GM10847 (cell line): ENCODE results near the gene KIF3A.

Source experiments
- POLR2A ChIP-seq: IDR thresholded peaks from 2 replicates; pipeline ENCODE4 v1.6.1; 2011; ENCODE audit not compliant: insufficient read length; ENCODE audit errors: extremely low read depth

KIF3A gene

GRCh38 chr5:132736853-132737833, at the start of gene KIF3A:
TSS of gene KIF3A (minus strand) at chr5:132737546. CDS start at chr5:132737419, 127 bp downstream.
- TF ChIP-seq POLR2A, result peak; percentile 71

GRCh38 chr5:132787076-132787475, 49.7 kb upstream of the KIF3A start:
- no peak for TF ChIP-seq POLR2A

- TF ChIP-seq POLR2A, result no peak
These were observed 48.5 kb upstream of the KIF3A start for GRCh38 chr5:132785864-132786263.

DNA sequence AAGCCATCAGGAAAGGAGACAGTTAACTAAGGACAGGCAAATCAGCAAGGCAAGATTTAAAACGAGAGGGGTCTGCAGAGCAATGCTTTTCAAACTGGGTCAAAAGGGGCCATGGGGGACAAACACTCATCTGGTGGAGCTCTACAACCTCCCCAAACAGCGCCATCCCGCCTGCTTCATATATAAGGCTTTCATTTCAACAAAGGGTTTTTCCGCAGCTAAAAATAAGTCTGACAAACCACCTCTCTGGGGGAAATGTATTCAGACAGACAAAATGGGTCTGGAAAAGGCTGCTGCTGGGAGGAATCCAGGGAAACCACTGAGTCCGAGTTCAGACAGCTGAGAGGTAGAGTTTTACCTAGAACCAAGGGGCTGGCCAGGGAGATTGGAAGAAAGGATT, 48.0 kb upstream of the KIF3A start:
- TF ChIP-seq POLR2A, result no peak

DNA sequence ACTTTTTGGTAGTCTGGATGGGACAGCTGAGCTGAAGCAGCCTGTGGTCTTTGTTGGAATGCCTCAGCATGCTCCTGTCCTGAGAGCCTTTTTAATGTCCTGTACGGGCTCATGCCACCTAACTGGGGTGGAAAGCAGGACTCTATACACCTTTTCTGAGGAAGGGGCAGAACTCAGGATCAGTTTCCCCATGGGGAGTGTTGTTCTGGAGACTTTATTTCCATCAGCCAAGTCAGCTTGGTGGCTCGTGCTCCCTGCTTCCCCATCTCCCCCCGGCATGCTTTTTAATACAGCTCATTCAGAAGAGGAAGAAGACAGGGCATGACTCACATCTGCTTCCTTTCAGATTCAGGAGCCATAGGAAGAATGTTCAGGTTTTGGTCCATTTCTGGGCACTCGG, 44.8 kb upstream of the KIF3A start:
- TF ChIP-seq POLR2A, result no peak

DNA sequence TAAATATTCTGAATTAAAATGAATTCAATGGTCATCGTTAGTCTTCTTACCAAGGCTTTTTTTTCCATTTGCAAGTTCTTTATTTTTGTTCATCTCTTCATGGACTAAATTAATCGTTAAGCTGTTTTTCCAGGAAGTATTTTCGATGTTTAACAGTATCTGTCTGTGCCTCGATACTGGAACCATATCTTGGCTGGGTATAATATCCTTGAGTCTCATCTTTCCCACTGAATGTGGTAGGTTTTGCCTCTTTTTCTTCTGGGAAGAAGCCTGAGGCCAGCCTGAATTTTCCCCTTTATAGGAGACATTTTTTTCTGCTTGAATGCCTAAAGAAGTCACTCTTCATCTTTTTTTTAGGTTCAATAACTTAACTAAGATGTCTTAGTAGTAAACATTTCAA, 43.7 kb upstream of the KIF3A start:
- TF ChIP-seq POLR2A, result no peak

- TF ChIP-seq POLR2A, result no peak
These were observed 43.2 kb upstream of the KIF3A start for GRCh38 chr5:132780577-132780976.

DNA sequence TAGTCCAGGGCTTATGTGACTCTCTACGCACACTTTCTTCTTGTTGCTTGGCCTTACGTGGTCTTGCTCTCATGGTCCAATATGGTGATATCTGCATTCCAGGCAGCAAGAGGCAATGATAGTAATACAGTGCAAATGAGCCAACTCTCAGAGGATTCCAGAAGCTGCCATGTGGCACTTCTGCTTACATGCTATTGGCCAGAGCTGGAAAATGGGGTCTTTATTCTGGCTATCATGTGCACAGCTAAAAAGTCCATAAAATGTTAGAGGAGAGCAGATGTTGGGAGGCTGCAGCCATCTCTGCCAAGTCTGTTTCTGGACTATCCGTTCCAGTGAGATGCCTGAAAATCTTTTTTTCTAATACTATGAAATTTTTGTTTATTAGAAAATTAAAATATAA, 42.6 kb upstream of the KIF3A start:
- no peak for TF ChIP-seq POLR2A

- no peak for TF ChIP-seq POLR2A
These were observed 41.5 kb upstream of the KIF3A start for GRCh38 chr5:132778856-132779255.

- TF ChIP-seq POLR2A, result no peak
These were observed 40.8 kb upstream of the KIF3A start for GRCh38 chr5:132778129-132778528.

GRCh38 chr5:132777209-132778069, 40.1 kb upstream of the KIF3A start, which contains the start of gene SEPTIN8:
TSS of gene SEPTIN8 (minus strand) at chr5:132777239. CDS start at chr5:132777137, 102 bp downstream.
- no peak for TF ChIP-seq POLR2A

- TF ChIP-seq POLR2A, result no peak
These were observed 39.5 kb upstream of the KIF3A start for GRCh38 chr5:132776938-132777208.

DNA sequence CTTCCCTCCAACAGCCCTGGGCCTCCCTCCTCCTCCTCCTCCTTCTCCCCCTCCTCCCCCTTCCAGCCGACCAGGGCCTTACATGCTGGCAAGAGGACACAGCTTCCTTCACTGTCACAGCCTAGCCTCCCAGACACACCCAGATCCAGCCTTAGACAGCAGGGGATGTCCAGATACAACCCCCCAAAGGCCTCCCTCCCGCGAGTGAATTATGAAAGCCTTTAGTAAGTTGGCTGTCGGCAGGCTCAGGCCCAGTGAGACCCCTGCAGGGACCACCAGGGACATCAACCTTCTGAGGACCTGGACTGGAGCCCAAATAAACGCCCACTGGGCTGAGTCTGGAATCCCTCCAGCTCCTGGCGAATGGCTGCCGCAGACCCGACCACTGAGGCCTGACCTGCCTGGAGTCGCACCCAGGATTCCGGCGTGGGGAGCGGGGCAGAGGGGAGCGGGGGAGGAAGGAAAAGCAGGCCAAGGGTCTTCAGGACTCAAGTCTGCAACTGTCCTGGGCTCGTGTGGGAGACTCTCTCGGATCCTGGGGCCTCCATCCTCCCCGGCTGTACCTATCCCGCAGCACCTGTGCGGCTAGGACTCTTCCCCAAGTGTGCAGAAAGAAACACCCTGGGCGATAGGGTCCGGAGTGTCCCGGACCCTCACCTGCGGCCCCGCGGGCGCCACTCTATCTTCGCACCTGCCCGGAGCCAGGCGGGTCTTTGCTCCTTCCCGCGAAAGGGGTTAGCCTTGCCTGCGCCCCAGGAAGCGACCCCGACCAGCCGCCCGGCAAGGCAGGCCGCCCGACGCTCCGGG, 39.0 kb upstream of the KIF3A start:
- no peak for TF ChIP-seq POLR2A

DNA sequence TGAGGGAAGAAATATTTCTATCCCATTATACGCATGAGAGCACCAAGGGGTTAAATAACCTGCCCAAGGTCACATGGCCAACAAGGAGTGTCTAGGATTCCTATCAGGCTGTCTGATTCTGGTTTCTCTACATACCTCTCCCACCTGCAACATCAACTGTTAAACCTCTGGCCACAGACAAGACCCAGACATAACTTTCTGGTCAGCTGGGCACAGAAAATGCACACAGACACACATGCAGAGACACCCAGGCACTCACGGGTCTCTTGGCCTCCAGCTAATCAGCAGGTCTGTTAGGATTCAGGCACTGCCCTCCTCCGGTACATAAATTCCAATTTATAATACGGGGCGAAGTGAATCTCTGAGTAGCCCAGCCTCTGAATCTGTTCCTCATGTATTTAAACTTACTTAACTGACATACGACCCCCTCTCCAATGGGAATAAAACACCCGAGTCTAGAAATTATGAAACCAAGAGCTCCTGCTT, 38.2 kb upstream of the KIF3A start:
- no peak for TF ChIP-seq POLR2A

DNA sequence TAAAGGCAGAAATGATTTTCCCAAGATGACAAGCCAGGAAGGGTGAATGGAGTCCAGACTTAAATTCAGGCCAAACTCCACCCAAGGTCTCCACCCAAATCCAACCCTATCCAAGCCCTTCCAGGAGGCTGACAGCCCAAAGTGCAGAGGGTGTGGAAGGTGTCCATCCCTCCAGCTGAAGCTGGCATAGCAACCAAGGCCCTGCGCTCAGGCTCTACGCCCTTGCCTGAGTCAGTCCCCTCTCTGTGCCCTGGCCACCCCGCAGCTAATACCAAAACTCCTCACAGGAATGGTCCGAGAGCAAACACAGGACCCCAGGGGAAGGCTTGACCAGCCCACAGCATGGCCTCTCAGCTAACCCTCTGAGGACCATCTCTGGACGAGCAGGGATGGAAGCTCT, 37.5 kb upstream of the KIF3A start:
- no peak for TF ChIP-seq POLR2A
